GM18498 (cell line): ENCODE measurements around the gene NUP160.

ENCODE experiments used
- ATAC-seq: cut with Tn5 transposase; IDR thresholded peaks from one replicate; pipeline ENCODE4 v1.9.1; 2021; ENCODE audit warnings: mild to moderate bottlenecking, moderate library complexity; ENCODE audit not compliant: unreplicated experiment

NUP160 gene

DNA sequence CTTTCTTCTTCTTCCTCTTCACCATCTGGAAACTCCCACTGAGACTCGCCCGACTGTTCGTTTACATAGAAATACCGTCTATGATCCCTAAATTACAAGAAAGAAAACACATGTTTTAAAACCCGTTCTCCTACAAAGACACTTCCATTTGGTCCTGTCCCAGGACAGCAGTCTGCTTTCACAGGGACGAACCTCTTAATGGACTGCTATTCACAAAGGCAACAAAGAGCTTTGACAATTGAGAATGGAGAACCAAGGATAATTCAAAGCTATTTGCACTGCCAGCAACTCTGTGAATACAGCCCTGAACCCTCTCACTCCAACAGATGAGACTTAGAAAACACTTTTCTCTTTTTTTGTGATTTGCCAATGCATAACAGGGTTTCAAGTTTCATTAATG, 116.7 kb downstream of the NUP160 start:
- ATAC-seq = no peak
